Activated CD4-positive, alpha-beta T cell treated with anti-CD3 and anti-CD28 coated beads for 36 hours (primary cell): Measurements from ENCODE around the gene PBLD. TPM values are rescaled to one million over a fixed set of nuclear protein-coding genes. Genes with fewer than 3 reads are reported as not detected.

Experiments used
- ATAC-seq: fragments of 200-7000 bp; cut with Tn5 transposase; one replicate; pipeline ENCODE4 v1.10.0; 2021; ENCODE audit warnings: mild to moderate bottlenecking, moderate library complexity
- CTCF ChIA-PET: fragments of 350-600 bp; sonication (Branson Sonifier 250); formaldehyde crosslinking; loops from one replicate; lab custom pipeline; 2021; ENCODE audit warnings: antibody characterized with exemption; lab: Charles Lee
- POLR2A ChIA-PET: fragments of 350-600 bp; sonication (Branson Sonifier 250); formaldehyde crosslinking; loops from one replicate; lab custom pipeline; 2021; ENCODE audit warnings: antibody characterized with exemption, inconsistent platforms; lab: Charles Lee
- DNase-seq: peaks from one replicate; pipeline ENCODE4 v3.0.0-alpha.2; 2020
- H3K27ac Mint-ChIP-seq: one replicate; pipeline ENCODE4 v1.8.0; 2021; ENCODE audit warnings: mixed read lengths
- H3K27me3 Mint-ChIP-seq: one replicate; pipeline ENCODE4 v1.8.0; 2021; ENCODE audit warnings: mixed read lengths
- H3K36me3 Mint-ChIP-seq: one replicate; pipeline ENCODE4 v1.8.0; 2021; ENCODE audit warnings: low read depth, mixed read lengths
- H3K4me1 Mint-ChIP-seq: one replicate; pipeline ENCODE4 v1.8.0; 2021; ENCODE audit warnings: mixed read lengths
- H3K4me3 Mint-ChIP-seq: one replicate; pipeline ENCODE4 v1.8.0; 2021; ENCODE audit warnings: mild to moderate bottlenecking, moderate library complexity, mixed read lengths
- H3K9me3 Mint-ChIP-seq: one replicate; pipeline ENCODE4 v1.8.0; 2021; ENCODE audit warnings: low read depth, mixed read lengths
- intact Hi-C, 2 experiments: fragments of 100-400 bp; cut with DNase I in 1 of 2; cut with micrococcal nuclease in 1 of 2; formaldehyde crosslinking; loops; one replicate each; pipeline versions ENCODE4 v1.14.2 to v1.15.1; 2022 to 2024; cut with DNase I, micrococcal nuclease
- total RNA-seq, 2 experiments: library from RNA; stranded (reverse); gene quantifications; one replicate each; pipeline ENCODE4 v1.2.3, GENCODE V29; 2021

Gene PBLD
- total RNA-seq, 2 experiments from 2014 or later: 1.1 to 1.2 TPM

- ChIA-PET POLR2A (no interaction called here), CTCF (interaction anchor here (0.6 to 1.4 kb wide), 7 partner anchors 9 to 515 kb away, joined by 3 to 6 read pairs (median 3); no protein-coding TSS in a partner anchor)
- Mint-ChIP-seq H3K36me3 (no peaks in the 10 kb centered on the region), H3K9me3 (no peaks in the 10 kb centered on the region), H3K4me3 (no peak overlapping the region), H3K4me1 (no peaks in the 10 kb centered on the region), H3K27ac (no peak overlapping the region), H3K27me3 (no peaks in the 10 kb centered on the region)
- ATAC-seq: no peak
- no peak for DNase-seq
- intact Hi-C loops: loop anchor here (2.0 to 10.0 kb wide), 3 partner anchors 89 to 609 kb away; partner anchors contain the start of gene CTNNA3 (in 1 of the 2)
These were observed 28.8 kb downstream of the PBLD start for GRCh38 chr10:68303849-68304412.

- no peak for ATAC-seq
- no peaks in the 10 kb centered on the region for H3K4me1 Mint-ChIP-seq
- DNase-seq: no peak
- no peaks in the 10 kb centered on the region for H3K27me3 Mint-ChIP-seq
- intact Hi-C loops: loop anchor here (1.0 to 10.0 kb wide), 5 partner anchors 88 to 608 kb away; partner anchors contain the start of gene CTNNA3 (in 1 of the 2)
- ChIA-PET POLR2A (interaction anchor here (0.6 kb wide), 1 partner anchor 685 kb away, joined by 6 read pairs; no protein-coding TSS in a partner anchor), CTCF (interaction anchor here (0.6 to 2.2 kb wide), 20 partner anchors 10 to 523 kb away, joined by 3 to 33 read pairs (median 5); no protein-coding TSS in a partner anchor)
- no peaks in the 10 kb centered on the region for H3K9me3 Mint-ChIP-seq
- no peak overlapping the region for H3K27ac Mint-ChIP-seq
- no peaks in the 10 kb centered on the region for H3K36me3 Mint-ChIP-seq
- H3K4me3 Mint-ChIP-seq: no peak overlapping the region
These were observed 29.9 kb downstream of the PBLD start for GRCh38 chr10:68302871-68303270.

GRCh38 chr10:68302503-68302823 is 30.3 kb downstream of the PBLD start:
- CTCF ChIA-PET: interaction anchor here (0.6 to 2.2 kb wide), 19 partner anchors 10 to 522 kb away, joined by 3 to 33 read pairs (median 5); no protein-coding TSS in a partner anchor
- Mint-ChIP-seq H3K27me3 (no peaks in the 10 kb centered on the region), H3K4me3 (no peak overlapping the region), H3K4me1 (no peaks in the 10 kb centered on the region), H3K36me3 (no peaks in the 10 kb centered on the region), H3K9me3 (no peaks in the 10 kb centered on the region), H3K27ac (no peak overlapping the region)
- DNase-seq (no peak), ATAC-seq (no peak)
- POLR2A ChIA-PET: interaction anchor here (0.6 kb wide), 1 partner anchor 686 kb away, joined by 6 read pairs; no protein-coding TSS in a partner anchor
- intact Hi-C loops: loop anchor here (1.0 to 10.0 kb wide), 5 partner anchors 88 to 608 kb away; partner anchors contain the start of gene CTNNA3 (in 1 of the 2)

GRCh38 chr10:68301790-68302502 is 30.8 kb downstream of the PBLD start:
- POLR2A ChIA-PET: interaction anchor here (0.5 to 0.6 kb wide), 2 partner anchors 331 to 700 kb away, joined by 3 to 4 read pairs; no protein-coding TSS in a partner anchor

GRCh38 chr10:68301301-68301700 is 31.4 kb downstream of the PBLD start:
- Mint-ChIP-seq H3K4me3 (no peak overlapping the region), H3K9me3 (no peaks in the 10 kb centered on the region), H3K4me1 (no peaks in the 10 kb centered on the region), H3K36me3 (no peaks in the 10 kb centered on the region), H3K27me3 (no peaks in the 10 kb centered on the region), H3K27ac (no peak overlapping the region)
- POLR2A ChIA-PET: interaction anchor here (0.6 kb wide), 1 partner anchor 332 kb away, joined by 4 read pairs; no protein-coding TSS in a partner anchor
- intact Hi-C loops: loop anchor here in 1 of 2 experiments (10.0 kb wide), 1 partner anchor 606 kb away; the partner anchor contains the start of gene CTNNA3
- no peak for DNase-seq
- CTCF ChIA-PET: interaction anchor here (0.7 to 2.2 kb wide), 22 partner anchors 9 to 512 kb away, joined by 3 to 33 read pairs (median 4); partner anchors contain the start of gene ATOH7
- ATAC-seq: no peak

More at GRCh38 chr10:68301790-68302502, 30.8 kb downstream of the PBLD start:
- ATAC-seq: peak; percentile 55
- H3K9me3 Mint-ChIP-seq: no peaks in the 10 kb centered on the region
- H3K36me3 Mint-ChIP-seq: no peaks in the 10 kb centered on the region
- no peaks in the 10 kb centered on the region for H3K4me1 Mint-ChIP-seq
- intact Hi-C loops: loop anchor here (1.0 to 10.0 kb wide), 5 partner anchors 87 to 607 kb away; partner anchors contain the start of gene CTNNA3 (in 1 of the 2)
- DNase-seq: no peak
- no peak overlapping the region for H3K27ac Mint-ChIP-seq
- H3K4me3 Mint-ChIP-seq: no peak overlapping the region
- no peaks in the 10 kb centered on the region for H3K27me3 Mint-ChIP-seq
- CTCF ChIA-PET: interaction anchor here (0.7 to 2.2 kb wide), 27 partner anchors 9 to 522 kb away, joined by 3 to 33 read pairs (median 4); partner anchors contain the start of gene ATOH7

GRCh38 chr10:68296843-68297663 is 35.7 kb downstream of the PBLD start:
- Mint-ChIP-seq H3K4me3 (no peak overlapping the region), H3K27ac (no peak overlapping the region), H3K36me3 (no peaks in the 10 kb centered on the region), H3K27me3 (no peaks in the 10 kb centered on the region), H3K4me1 (no peaks in the 10 kb centered on the region), H3K9me3 (no peaks in the 10 kb centered on the region)
- CTCF ChIA-PET: interaction anchor here (0.9 kb wide), 1 partner anchor 84 kb away, joined by 3 read pairs; no protein-coding TSS in a partner anchor
- DNase-seq (no peak), ATAC-seq (no peak)
- intact Hi-C loops: no loop called here
- POLR2A ChIA-PET: no interaction called here

GRCh38 chr10:68290736-68291135 is 42.0 kb downstream of the PBLD start:
- ChIA-PET CTCF (interaction anchor here (0.5 to 4.0 kb wide), 3 partner anchors 11 to 995 kb away, joined by 3 to 14 read pairs (median 3); no protein-coding TSS in a partner anchor), POLR2A (no interaction called here)
- Mint-ChIP-seq H3K4me1 (no peaks in the 10 kb centered on the region), H3K9me3 (no peaks in the 10 kb centered on the region), H3K4me3 (no peak overlapping the region), H3K36me3 (no peaks in the 10 kb centered on the region), H3K27me3 (no peaks in the 10 kb centered on the region), H3K27ac (no peak overlapping the region)
- ATAC-seq (no peak), DNase-seq (no peak)
- intact Hi-C loops: no loop called here

- CTCF ChIA-PET: interaction anchor here (1.2 to 1.8 kb wide), 2 partner anchors 13 to 15 kb away, joined by 3 to 5 read pairs; no protein-coding TSS in a partner anchor
These were observed 44.0 kb downstream of the PBLD start for GRCh38 chr10:68288717-68289116.

GRCh38 chr10:68284062-68285001 is 48.4 kb downstream of the PBLD start:
- Mint-ChIP-seq H3K4me1 (no peaks in the 10 kb centered on the region), H3K9me3 (no peaks in the 10 kb centered on the region), H3K4me3 (no peak overlapping the region), H3K36me3 (no peaks in the 10 kb centered on the region), H3K27me3 (no peaks in the 10 kb centered on the region), H3K27ac (no peak overlapping the region)
- CTCF ChIA-PET: interaction anchor here (1.2 kb wide), 1 partner anchor 128 kb away, joined by 4 read pairs; no protein-coding TSS in a partner anchor
- ATAC-seq: no peak
- POLR2A ChIA-PET: no interaction called here
- DNase-seq: no peak
- intact Hi-C loops: no loop called here

More at GRCh38 chr10:68288717-68289116, 44.0 kb downstream of the PBLD start:
- intact Hi-C loops: no loop called here
- Mint-ChIP-seq H3K4me1 (no peaks in the 10 kb centered on the region), H3K27ac (no peak overlapping the region), H3K27me3 (no peaks in the 10 kb centered on the region), H3K9me3 (no peaks in the 10 kb centered on the region), H3K36me3 (no peaks in the 10 kb centered on the region), H3K4me3 (no peak overlapping the region)
- DNase-seq (no peak), ATAC-seq (no peak)
- POLR2A ChIA-PET: no interaction called here

- Mint-ChIP-seq H3K4me1 (no peaks in the 10 kb centered on the region), H3K27ac (no peak overlapping the region), H3K4me3 (no peak overlapping the region), H3K27me3 (no peaks in the 10 kb centered on the region), H3K9me3 (peaks cover 13% of the 10 kb centered on the region), H3K36me3 (no peaks in the 10 kb centered on the region)
- intact Hi-C loops: no loop called here
- ATAC-seq (no peak), DNase-seq (no peak)
- ChIA-PET CTCF (no interaction called here), POLR2A (interaction anchor here (0.5 to 0.7 kb wide), 2 partner anchors 52 to 160 kb away, joined by 3 to 5 read pairs; no protein-coding TSS in a partner anchor)
These were observed 52.0 kb downstream of the PBLD start for GRCh38 chr10:68280758-68281157.
